ENCODE results near the gene ZNF678.

The ZNF678 gene

GRCh38 chr1:227654858-227655752 is 91.7 kb downstream of the ZNF678 start:
- TF ChIP-seq POLR2AphosphoS5 (IDR thresholded peaks at IDR 0.05; ENCODE audit: low read depth, low read length) (no peak), SIN3A (IDR thresholded peaks at IDR 0.05; ENCODE audit: borderline replicate concordance, insufficient read depth, low read length) (no peak), FOXP2 (optimal IDR thresholded peaks at IDR 0.05; ENCODE audit: borderline replicate concordance, extremely low read depth, extremely low read length, insufficient read depth) (no peak), TAF1 (IDR thresholded peaks at IDR 0.05; ENCODE audit: borderline replicate concordance, insufficient read depth, low read length) (no peak), REST (IDR thresholded peaks at IDR 0.05; ENCODE audit: insufficient read depth in 1 of 2, low read depth in 2 of 2, low read length in 2 of 2) (no peak)

DNA sequence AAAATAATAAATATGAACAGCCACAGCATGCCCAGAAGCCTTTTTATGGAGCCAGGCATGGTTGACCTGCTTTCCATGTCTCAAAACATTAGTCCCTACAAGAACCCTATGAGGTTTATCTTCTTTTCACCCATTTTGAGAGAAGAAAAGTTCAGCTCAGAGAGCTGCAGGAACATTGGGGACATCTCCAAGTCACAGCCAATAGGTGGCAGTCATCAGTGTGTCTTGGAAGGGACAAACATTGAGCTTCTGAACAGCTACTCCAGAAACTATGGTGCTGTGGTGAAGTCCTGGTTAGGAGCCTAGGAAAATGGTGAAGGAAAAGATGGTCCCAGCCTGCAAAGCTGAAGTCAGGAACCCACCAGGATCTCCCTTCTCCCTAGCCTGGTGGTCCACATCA is 98.1 kb downstream of the ZNF678 start:
- TF ChIP-seq TAF1 (IDR thresholded peaks at IDR 0.05; ENCODE audit: borderline replicate concordance, insufficient read depth, low read length) (no peak), FOXP2 (optimal IDR thresholded peaks at IDR 0.05; ENCODE audit: borderline replicate concordance, extremely low read depth, extremely low read length, insufficient read depth) (no peak), POLR2AphosphoS5 (IDR thresholded peaks at IDR 0.05; ENCODE audit: low read depth, low read length) (no peak), REST (IDR thresholded peaks at IDR 0.05; ENCODE audit: insufficient read depth in 1 of 2, low read depth in 2 of 2, low read length in 2 of 2) (no peak), SIN3A (IDR thresholded peaks at IDR 0.05; ENCODE audit: borderline replicate concordance, insufficient read depth, low read length) (no peak)

DNA sequence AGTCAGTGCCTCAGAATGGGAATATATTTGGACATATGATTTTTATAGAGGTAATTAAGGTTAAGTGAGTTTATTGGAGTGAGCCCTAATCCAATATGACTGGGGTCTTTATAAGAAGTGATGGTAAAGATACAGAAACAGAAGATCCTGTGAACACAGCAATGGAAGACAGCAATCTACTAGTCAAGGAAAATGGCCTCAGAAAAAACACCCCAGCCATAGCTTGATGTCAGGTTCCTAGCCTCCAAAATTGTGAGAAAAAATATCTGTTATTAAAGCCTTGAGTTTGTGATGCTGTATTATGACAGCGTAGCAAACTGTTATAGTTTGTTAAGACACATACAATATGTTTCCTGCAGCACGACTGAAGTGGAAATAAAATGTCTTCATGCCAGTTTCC is 99.6 kb downstream of the ZNF678 start:
- no peak for TF ChIP-seq SIN3A (IDR thresholded peaks at IDR 0.05; ENCODE audit: borderline replicate concordance, insufficient read depth, low read length)
- TF ChIP-seq TAF1 (IDR thresholded peaks at IDR 0.05; ENCODE audit: borderline replicate concordance, insufficient read depth, low read length), result no peak
- TF ChIP-seq POLR2AphosphoS5 (IDR thresholded peaks at IDR 0.05; ENCODE audit: low read depth, low read length), result no peak
- TF ChIP-seq REST (IDR thresholded peaks at IDR 0.05; ENCODE audit: insufficient read depth in 1 of 2, low read depth in 2 of 2, low read length in 2 of 2), result no peak
- TF ChIP-seq FOXP2 (optimal IDR thresholded peaks at IDR 0.05; ENCODE audit: borderline replicate concordance, extremely low read depth, extremely low read length, insufficient read depth), result no peak

DNA sequence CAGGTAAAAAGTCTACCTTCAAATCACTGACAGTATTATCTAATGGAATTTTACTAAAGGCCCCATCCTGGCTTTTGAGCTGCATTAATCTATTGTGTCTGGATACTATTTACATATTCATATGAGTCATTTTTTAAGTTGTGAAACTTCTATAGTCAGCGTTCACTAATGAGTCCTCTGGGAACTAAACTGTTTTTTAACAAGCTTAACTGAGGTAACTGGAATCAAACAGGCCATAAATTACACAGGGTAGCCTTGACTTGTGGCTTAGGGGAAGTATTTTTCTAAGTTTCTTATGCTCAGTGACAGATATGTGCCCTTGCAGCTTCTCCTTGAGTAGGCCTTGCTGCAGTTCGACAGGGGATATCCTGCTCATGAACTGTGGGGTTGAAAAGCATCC is 102.9 kb downstream of the ZNF678 start:
- no peak for TF ChIP-seq POLR2AphosphoS5 (IDR thresholded peaks at IDR 0.05; ENCODE audit: low read depth, low read length)
- TF ChIP-seq REST (IDR thresholded peaks at IDR 0.05; ENCODE audit: insufficient read depth in 1 of 2, low read depth in 2 of 2, low read length in 2 of 2), result no peak
- TF ChIP-seq FOXP2 (optimal IDR thresholded peaks at IDR 0.05; ENCODE audit: borderline replicate concordance, extremely low read depth, extremely low read length, insufficient read depth), result no peak
- TF ChIP-seq SIN3A (IDR thresholded peaks at IDR 0.05; ENCODE audit: borderline replicate concordance, insufficient read depth, low read length), result no peak
- no peak for TF ChIP-seq TAF1 (IDR thresholded peaks at IDR 0.05; ENCODE audit: borderline replicate concordance, insufficient read depth, low read length)

Measured in PFSK-1 (cell line).